B cell (primary cell): ENCODE data around the gene SRCAP.

Experiments
- CTCF ChIP-seq: fragments of 200-600 bp; IDR thresholded peaks from one replicate; pipeline ENCODE4 v1.8.0; 2022; ENCODE audit warnings: antibody characterized with exemption, mild to moderate bottlenecking
- EZH2 ChIP-seq: IDR thresholded peaks from 2 replicates; pipeline ENCODE4 v1.6.1; 2012; ENCODE audit warnings: borderline replicate concordance, low read depth, mild to moderate bottlenecking, moderate library complexity, low read length; ENCODE audit not compliant: insufficient read depth, poor library complexity, severe bottlenecking

GRCh38 chr16:30728899-30729672 is 30.1 kb downstream of the SRCAP start:
- TF ChIP-seq CTCF, result no peak
- no peak for TF ChIP-seq EZH2
